ENCODE data around the gene XNDC1N.
"Not testable (repeated sequence)": the region's sequence is repeated elsewhere in the genome, so short reads cannot be mapped to it uniquely, and the experiment has no call there.

Gene XNDC1N

DNA sequence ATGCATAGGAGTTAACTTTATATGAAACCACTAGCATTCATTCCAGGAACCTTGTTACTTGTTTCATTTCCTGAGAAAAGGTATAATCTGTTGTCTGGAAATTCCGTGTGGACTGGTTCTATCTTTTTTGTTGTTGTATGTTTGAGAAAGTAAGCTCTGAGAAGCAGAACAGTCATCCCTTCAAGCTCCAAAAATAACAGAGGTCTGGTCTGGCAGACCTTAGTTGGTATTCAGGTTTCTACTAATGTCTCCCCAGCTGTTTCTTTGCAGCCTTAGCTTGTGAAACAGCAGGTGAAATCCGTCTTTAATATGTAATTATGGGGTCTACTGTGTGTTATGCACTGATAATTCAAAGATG, 2.8 kb upstream of the XNDC1N start:
- no peak for DNase-seq

DNA sequence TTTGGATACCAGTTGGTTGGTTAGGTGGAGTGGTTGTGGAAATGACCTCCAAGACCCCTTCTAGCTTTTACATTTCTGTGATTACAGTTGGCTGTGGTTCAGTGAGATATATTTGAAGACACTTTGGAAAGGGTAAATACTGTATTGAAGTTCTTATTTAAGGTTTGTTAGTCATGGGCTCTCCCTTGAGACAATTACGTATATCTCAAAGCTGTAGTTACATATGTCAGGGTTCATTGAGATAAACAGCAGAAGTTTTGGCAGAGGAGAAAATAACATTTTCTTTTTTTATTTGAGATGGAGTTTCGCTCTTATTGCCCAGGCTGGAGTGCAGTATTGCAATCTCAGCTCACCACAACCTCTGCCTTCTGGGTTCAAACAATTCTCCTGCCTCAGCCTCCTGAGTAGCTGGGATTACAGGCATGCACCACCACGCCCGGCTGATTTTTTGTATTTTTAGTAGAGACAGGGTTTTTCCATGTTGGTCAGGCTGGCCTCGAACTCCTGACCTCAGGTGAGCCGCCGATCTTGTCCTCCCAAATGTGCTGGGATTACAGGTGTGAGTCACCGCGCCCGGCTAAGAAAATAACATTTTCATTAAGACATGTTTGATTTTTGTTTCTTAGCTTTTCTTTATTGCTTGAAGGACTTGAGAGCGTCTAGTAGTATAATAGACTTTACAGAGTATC, 2.3 kb upstream of the XNDC1N start:
- no peak for DNase-seq

DNA sequence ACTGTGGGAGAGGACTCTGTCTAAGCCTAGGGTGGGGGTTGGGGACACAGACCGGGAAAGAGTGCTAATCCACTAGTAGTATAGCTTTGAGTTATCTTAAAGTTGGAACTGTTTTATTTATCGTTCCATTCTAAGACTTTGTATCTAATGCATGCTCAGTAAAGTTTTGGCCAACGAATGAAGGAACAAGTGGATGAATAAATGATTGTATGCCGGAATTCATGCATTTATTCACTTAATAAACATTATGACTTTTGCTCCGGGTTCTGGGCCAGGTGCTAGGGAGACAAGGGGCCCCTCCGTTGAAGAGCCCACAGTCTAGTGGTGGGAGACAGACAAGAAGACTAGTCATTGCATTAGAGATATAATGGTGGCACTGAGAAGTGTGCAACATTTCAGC, 1.1 kb upstream of the XNDC1N start:
- no peak for DNase-seq

DNA sequence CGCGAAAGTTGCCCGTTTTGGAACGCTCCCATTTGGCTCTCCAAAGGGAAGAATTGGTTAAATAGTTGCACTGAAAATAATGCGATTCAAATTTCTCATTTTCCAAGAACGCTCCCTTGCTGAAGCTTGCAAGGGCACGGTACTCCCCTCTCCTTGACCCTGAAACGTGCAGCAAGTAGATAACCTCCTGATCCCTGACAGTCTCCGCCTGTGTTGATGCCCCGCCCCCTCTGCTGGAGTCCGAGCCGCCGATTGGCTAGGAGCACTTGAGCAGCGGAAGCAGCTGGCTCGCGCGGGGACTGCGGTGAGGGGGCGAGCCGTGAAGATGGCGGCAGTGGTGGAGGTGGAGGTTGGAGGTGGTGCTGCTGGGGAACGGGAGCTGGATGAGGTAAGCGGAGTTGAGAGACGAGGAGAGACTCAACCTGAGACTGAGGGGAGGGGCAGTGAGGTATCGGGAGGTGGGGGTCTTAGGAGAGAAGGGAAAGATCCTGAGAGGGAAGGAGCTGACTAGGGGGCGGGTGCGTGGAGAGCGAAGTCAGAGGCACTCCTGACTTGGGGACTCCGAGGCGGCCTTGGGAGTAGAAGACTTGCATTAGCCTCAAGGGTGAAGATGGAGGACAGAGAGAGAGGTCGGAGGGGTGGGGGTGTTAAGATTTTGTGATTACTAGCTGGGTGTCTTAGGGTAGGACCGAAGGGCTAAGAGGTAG, 496 bp upstream of the XNDC1N start, which contains the start of gene RNF121:
Gene RNF121 (plus strand): TSS at position 310 of the 707 bp plus-strand sequence. CDS start 16 bp downstream, at position 326.
- DNase-seq = peak; percentile 95

DNA sequence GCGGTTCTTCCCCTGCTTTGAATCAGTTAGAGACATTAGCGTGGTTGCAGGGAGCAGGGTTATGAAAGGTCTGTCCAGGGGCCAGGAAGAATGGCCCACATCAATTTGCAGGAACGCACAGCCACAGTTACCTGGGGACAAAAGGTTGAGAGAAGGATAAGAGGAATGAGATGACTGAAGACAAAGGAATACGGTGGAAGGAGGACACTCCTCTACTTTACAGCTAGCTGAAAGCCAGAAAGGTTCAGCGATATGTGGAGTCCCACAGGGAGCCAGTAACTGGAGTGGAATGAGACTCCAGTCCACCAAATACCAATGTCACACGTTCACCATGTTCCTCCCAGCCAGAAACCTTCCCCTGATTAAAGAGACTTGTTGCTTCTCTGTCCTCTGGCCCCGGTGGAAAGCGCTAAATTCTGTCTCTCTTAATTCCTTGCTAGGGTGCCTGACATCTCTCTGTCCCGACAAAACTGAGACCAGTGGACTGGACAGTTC, 10.7 kb downstream of the XNDC1N start:
- DNase-seq = peak; percentile 24

DNA sequence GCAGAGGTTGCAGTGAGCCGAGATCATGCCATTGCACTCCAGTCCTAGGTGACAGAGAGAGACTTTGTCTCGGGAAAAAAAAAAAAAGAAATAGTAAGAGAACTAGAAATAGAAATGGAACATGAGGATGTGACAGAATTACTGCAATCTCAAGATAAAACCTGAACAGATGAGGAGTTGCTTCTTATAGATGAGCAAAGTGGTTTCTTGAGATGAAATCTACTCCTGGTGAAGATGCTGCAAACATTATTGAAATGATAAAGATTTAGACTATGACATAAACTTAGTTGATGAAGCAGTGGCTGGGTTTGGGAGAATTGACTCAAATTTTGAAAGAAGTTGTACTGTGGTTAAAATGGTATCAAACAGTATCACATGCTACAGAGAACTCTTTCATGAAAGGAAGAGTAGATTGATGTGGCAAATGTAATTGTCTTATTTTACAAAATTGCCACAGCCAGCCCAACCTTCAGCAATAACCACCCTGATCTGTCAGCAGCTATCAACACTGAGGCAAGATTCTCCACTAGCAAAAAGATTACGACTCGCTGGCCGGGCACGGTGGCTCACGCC, 13.7 kb downstream of the XNDC1N start:
- DNase-seq = no peak

DNA sequence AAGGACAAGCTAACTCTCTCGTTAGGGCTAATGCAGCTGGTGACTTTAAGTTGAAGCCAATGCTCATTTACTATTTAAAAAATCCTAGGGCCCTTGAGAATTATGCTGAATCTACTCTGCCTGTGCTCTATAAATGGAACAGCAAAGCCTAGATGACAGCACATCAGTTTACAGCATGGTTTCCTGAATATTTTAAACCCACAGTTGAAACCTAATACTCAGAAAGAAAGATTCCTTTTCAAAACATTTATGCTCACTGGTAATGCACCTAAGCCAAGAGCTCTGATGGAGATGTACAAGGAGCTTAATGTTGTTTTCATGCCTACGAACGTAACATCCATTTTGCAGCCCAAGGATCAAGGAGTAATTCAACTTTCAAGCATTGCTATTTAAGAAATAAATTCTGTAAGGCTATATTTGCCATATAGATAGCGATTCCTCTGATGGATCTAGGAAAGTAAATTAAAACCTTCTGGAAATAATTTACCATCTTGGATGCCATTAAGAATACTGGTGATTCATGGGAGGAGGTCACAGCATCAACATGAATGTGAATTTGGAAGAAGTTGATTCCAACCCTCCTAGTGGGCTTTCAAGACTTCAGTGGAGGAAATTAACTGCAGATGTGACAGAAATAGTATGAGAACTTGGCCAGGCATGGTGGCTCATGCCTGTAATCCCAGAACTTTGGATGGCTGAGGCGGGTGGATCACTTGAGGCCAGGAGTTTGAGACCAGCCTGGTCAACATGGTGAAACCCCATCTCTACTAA, 14.5 kb downstream of the XNDC1N start:
- peak; percentile 94 for DNase-seq

DNA sequence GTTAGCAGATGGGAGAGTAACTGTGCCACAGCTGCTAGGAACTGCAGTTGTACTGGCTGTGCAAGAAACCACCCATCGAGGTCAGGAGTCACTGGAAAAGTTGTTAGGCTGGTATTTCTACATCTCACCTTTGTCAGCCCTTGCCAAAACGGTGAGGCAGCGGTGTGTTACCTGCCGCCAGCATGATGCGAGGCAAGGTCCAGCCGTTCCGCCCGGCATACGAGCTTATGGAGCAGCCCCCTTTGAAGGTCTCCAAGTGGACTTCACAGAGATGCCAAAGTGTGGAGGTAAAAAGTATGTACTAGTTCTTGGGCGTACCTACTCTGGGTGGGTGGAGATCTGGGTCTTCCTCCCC, 16.4 kb downstream of the XNDC1N start:
- DNase-seq = not testable (repeated sequence)

DNA sequence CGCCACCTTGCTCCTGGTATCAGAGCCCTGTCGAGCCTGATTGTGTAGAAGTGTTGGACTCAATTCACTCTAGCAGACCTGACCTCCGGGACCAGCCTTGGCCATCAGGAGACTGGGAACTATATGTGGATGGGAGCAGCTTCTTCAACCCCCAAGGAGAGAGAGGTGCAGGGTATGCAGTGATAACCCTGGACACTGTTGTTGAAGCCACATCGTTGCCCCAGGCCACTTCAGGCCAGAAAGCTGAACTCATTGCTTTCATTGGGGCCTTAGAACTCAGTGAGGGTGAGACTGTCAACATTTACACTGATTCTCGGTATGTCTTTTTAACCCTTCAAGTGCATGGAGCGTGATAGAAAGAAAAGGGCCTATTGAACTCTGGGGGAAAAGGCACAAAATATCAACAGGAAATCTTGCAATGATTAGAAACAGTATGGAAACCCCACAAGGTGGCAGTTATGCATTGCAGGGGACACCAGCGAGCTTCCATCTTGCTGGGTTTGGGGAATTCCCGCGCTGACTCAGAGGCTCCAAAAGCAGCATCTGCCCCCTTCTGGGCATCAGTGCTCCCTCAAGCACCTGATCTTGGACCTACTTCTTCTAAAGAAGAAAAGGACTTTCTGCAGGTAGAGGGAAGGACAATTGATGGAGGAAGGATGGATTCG, 16.9 kb downstream of the XNDC1N start:
- not testable (repeated sequence) for DNase-seq

DNA sequence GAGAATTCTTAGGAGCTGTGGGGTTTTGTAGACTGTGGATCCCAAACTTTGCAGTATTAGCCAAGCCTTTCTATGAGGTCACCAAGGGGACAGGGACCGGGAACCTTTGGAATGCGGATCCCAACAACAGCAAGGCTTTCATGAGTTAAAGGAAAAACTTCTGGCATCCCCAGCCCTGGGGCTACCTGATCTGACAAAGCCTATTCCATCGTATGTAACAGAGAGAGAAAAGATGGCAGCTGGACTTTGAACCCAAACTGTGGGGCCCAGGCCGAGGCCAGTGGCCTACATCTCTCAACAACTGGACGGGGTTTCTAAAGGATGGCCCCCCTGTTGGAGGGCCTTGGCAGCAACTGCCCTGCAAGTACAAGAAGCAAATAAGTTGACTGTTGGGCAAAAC, 17.6 kb downstream of the XNDC1N start:
- DNase-seq = not testable (repeated sequence)

DNA sequence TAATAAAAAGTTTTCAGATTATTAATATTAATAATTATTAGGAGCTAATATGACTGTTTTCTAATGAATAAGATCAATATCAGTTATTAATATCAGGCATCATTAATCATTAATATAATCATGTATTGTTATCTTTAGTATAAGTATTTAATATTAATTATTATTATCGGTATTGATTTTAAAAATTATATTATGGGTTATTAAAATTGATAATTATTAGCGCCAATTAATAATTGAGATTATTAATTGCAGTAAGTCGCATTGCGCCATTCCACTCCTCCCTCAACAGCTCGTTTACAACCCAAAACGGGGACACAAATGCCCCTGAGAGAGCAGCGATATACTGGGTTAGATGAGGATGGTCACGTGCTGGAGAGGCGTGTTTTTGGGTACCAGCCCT, 20.2 kb downstream of the XNDC1N start:
- no peak for DNase-seq

DNA sequence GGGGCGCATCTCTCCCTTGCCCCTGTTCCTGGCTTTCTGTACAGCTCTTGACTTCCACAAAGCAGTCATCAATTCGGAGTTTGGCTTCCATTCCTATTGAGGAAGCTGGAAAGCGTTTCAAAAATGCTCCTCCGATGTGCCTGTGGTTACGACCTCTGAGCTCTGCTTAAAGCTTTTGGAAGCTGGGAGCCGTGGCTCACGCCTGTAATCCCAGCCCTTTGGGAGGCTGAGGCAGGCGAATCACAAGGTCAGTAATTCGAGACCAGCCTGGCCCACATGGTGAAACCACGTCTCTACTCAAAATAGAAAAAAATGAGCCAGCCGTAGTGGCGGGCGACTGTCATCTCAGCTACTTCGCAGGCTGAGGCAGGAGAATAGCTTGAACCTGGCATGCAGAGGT, 27.3 kb downstream of the XNDC1N start:
- peak; percentile 91 for DNase-seq

DNA sequence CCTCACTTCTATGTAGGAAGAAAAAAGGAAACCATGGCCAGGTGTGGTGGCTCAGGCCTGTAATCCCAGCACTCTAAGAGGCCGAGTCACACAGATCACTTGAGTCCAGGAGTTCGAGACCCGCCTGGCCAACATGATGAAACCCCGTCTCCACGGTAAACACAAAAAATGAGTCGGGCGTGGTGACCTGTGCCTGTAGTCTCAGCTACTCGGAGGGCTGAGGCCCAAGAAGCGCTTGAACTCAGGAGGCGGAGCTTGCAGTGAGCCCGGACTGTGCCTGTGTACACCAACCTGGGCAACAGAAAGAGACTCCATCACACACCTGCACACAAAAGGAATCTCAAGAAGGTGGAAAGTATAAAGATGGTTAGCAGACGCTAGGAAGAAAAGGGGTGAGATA, 32.4 kb downstream of the XNDC1N start:
- DNase-seq = no peak

DNA sequence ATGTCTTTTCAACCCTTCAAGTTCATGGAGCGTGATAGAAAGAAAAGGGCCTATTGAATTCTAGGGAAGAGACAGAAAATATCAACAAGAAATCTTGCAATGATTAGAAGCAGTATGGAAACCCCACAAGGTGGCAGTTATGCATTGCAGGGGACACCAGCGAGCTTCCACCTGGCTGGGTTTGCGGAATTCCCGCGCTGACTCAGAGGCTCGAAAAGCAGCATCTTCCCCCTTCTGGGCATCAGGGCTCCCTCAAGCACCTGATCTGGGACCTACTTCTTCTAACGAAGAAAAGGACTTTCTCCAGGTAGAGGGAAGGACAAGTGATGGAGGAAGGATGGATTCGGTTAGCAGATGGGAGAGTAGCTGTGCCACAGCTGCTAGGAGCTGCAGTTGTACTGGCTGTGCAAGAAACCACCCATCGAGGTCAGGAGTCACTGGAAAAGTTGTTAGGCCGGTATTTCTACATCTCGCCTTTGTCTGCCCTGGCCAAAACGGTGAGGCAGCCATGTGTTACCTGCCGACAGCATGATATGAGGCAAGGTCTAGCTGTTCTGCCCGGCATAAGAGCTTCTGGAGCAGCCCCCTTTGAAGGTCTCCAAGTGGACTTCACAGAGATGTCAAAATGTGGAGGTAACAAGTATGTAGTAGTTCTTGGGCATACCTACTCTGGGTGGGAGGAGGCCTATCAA, 39.1 kb downstream of the XNDC1N start:
- not testable (repeated sequence) for DNase-seq

DNA sequence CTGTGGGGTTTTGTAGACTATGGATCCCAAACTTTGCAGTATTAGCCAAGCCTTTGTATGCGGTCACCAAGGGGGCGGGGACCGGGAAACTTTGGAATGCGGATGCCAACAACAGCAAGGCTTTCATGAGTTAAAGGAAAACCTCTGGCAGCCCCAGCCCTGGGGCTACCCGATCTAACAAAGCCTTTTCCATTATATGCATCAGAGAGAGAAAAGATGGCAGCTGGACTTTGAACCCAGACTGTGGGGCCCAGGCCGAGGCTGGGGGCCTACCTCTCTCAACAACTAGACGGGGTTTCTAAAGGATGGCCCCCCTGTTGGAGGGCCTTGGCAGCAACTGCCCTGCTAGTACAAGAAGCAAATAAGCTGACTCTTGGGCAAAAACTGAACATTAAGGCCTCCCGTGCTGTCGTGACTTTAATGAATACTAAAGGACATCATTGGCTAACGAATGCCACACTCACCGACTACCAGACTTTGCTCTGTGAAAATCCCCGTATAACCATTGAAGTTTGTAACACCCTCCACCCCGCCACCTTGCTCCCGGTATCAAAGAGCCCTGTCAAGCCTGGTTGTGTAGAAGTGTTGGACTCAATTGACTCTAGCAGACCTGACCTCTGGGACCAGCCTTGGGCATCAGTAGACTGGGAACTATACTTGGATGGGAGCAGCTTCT, 39.9 kb downstream of the XNDC1N start:
- DNase-seq = not testable (repeated sequence)

DNA sequence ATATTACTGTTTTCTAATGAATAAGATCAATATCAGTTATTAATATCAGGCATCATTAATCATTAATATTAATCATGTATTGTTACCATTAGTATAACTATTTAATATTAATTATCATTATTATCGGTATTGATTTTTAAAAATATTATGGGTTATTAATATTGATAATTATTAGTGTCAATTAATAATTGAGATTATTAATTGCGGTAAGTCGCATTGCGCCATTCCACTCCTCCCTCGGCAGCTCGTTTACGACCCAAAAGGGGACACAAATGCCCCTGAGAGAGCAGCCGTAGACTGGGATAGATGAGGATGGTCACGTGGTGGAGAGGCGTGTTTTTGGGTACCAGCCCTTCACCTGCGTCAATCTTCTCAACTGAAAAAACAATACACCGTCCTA, 42.6 kb downstream of the XNDC1N start:
- DNase-seq = not testable (repeated sequence)
